Ovary (tissue), 3 donors: ENCODE data around the gene SORCS3.

Source experiments
- CTCF ChIP-seq, 3 donors: fragments of 450-650 bp in 2 of 3; fragments of 200-600 bp in 1 of 3; IDR thresholded peaks; one replicate each; pipeline versions ENCODE4 v1.5.1 to v1.8.0; 2016 to 2022; ENCODE audit warnings: antibody characterized with exemption in 3 of 3, mild to moderate bottlenecking in 1 of 3
- EP300 ChIP-seq: sonication (generic); formaldehyde crosslinking; IDR thresholded peaks from one replicate; pipeline ENCODE4 v1.6.1; 2017; ENCODE audit warnings: antibody characterized with exemption
- POLR2A ChIP-seq: fragments of 450-650 bp; IDR thresholded peaks from one replicate; pipeline ENCODE4 v1.6.1; 2017; ENCODE audit warnings: antibody characterized with exemption, mild to moderate bottlenecking, moderate library complexity
- donor health status: DM: no; HTN: no; CAD: no.

DNA sequence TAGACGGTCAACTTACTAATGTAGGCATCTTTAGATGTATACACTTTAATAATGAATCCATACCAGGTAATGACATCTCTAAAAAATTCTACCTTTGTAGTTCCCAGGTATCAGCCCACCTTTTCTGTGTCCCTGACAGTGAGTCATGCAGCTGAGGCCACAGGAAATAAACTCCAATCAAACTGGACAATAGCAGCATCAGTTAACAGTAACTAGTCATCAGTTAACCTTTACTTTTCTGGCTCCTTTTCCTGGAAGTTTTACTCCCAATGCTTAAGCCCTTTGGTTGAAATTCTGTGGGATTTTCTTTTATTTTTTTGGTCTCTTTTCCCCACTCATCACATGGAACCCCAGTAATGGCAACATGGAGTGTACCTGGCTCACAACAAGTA is 617.6 kb downstream of the SORCS3 start:
- no peak for TF ChIP-seq CTCF (IDR thresholded peaks at IDR 0.05)
- no peak for TF ChIP-seq EP300
- no peak for TF ChIP-seq POLR2A
